GM21576 (cell line): ENCODE measurements around the gene GCNA.
"Not testable (repeated sequence)": the region's sequence is repeated elsewhere in the genome, so short reads cannot be mapped to it uniquely, and the experiment has no call there.

Experiments
- ATAC-seq: cut with Tn5 transposase; IDR thresholded peaks from one replicate; pipeline ENCODE4 v1.9.1; 2021; ENCODE audit warnings: mild to moderate bottlenecking, moderate library complexity; ENCODE audit not compliant: unreplicated experiment

The GCNA gene

GRCh38 chrX:71636438-71637252, 58.4 kb downstream of the GCNA start:
- no peak for ATAC-seq

GRCh38 chrX:71637253-71637618, 59.0 kb downstream of the GCNA start:
- ATAC-seq: no peak

- no peak for ATAC-seq
These were observed 59.6 kb downstream of the GCNA start for GRCh38 chrX:71637848-71638247.

GRCh38 chrX:71638409-71638808, 60.2 kb downstream of the GCNA start:
- ATAC-seq: no peak

- no peak for ATAC-seq
These were observed 61.8 kb downstream of the GCNA start for GRCh38 chrX:71640002-71640401.

- not testable (repeated sequence) for ATAC-seq
These were observed 66.2 kb downstream of the GCNA start for GRCh38 chrX:71644406-71644805.

- peak; percentile 90 for ATAC-seq
These were observed 72.2 kb downstream of the GCNA start for GRCh38 chrX:71650333-71650969.

DNA sequence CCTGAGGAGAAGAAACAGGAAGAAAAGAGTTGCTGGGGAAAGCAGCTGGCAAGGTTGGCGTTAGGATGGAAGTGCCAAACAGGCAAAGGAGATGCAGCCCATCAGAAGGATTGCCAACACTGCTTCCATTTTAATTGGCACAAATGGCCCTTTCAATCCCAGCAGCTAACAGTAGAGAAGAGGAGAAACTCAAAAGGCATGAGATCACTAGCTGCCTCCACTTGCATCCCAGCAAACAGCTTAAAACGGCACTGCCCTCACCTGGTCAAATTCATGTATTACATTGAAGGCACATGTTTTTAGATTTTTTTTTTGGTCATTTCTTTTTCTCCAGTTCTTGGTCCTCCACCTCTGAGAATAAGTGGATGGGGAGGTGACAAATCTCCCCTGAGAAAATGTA, 74.2 kb downstream of the GCNA start:
- no peak for ATAC-seq

- ATAC-seq: no peak
These were observed 75.1 kb downstream of the GCNA start for GRCh38 chrX:71653344-71653743.

- no peak for ATAC-seq
These were observed 79.0 kb downstream of the GCNA start for GRCh38 chrX:71657267-71657666.

DNA sequence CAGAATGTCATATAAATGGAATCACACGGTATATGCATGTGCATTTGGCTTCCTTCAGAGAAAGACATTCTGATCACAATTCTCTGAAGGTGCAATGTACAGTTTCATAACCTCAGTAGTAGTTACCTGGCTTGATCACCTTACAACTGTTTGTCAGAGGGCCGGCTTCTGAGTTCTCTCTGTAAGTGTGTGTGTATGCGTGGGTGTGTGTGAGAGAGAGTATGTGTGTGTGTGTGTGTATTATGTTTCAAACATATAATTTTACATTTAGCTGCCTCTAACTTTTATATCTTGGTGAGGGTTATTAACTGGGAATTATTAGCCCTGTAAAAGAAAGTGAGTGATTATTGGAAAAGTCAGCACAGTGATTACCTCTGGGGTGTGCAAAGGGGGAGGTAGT, 81.1 kb downstream of the GCNA start:
- no peak for ATAC-seq

- no peak for ATAC-seq
These were observed 81.7 kb downstream of the GCNA start for GRCh38 chrX:71659959-71660358.

DNA sequence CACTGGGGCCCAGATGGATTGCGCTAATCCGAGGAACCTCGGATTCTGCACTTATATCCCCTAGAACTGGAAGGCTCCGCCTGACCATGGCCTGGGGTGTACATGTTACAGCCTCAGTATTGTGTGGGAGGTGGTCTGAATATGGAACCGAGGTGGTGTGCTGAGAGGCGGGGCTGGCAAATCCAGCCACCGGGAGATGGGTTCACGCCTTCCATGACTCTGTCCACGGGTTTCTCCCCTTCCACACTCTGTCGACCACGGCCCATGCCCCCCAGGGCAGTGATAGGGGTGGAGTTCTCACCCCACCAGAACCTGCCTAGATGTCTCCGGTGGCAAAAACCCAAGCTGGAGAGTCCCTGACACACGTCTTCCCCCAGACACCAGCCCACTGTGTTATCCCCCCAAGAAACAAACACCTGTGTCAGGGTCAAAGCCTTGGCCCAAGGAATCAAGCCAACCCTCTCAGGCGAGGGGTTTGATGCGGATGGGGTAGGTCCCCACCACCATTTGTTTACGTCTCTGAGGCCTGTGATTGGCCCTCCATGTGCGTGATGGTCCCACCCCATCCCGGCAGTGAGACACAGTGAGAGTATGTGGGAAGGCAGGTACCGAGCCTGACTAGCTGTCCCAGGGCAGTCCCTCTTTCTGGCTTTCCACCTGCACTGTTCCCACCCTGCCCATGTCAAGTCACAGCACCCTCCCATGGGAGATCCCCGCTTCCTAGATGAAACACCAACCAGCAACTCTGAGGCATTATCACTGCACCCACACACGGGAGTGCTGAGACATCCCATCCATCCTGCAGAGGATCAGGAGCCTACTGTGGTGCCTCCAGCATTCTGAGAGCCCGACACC, 82.6 kb downstream of the GCNA start:
- no peak for ATAC-seq

GRCh38 chrX:71661919-71662318, 83.7 kb downstream of the GCNA start:
- ATAC-seq: no peak

DNA sequence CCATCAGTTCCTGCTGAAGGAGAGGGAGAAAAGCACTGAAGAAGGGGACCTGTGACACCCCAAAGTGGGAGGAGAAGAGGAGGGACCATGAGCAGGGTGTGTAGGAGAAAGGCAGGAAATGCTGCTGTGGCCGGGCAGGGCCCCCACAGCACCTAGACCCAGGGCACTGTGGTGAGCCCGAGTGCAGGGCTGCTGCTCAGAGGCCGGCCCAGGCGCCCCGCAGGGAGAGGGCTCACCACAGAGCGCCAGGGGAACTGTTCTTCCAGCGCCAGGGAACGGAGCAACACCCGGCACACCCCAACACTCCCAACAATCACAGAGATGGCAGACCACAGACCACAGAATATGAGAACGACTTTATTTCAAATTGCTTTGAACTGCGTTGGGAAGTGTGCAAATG, 84.4 kb downstream of the GCNA start:
- ATAC-seq: not testable (repeated sequence)
